AG04449 (cell line): ENCODE data around the gene TJP1.

ENCODE experiments used
- CTCF ChIA-PET: fragments of 350-600 bp; formaldehyde crosslinking; extraction: SDS; loops from one replicate; lab custom pipeline; 2021; ENCODE audit warnings: antibody characterized with exemption; lab: Yijun Ruan, JAX
- POLR2A ChIA-PET: fragments of 400-600, 350-600 bp; formaldehyde crosslinking; extraction: SDS; loops from one replicate; lab custom pipeline; 2020; ENCODE audit warnings: antibody characterized with exemption, inconsistent platforms; lab: Yijun Ruan, JAX
- DNase-seq: peaks from one replicate; pipeline ENCODE4 v3.0.0-alpha.2; 2010; ENCODE audit warnings: low read depth, low spot score
- H3K4me3 ChIP-seq: 2 replicates; pipeline ENCODE4 v1.5.1; 2011; ENCODE audit warnings: low read depth, mild to moderate bottlenecking, control low read depth, low read length
- TF ChIP-seq, protein P1 (sequence below): IDR thresholded peaks from one replicate; pipeline ENCODE4 v1.5.1; 2011; ENCODE audit warnings: mild to moderate bottlenecking, moderate library complexity, low read length, control low read depth, inconsistent platforms; ENCODE audit not compliant: insufficient read depth; ENCODE audit errors: missing control alignments

Gene TJP1

DNA sequence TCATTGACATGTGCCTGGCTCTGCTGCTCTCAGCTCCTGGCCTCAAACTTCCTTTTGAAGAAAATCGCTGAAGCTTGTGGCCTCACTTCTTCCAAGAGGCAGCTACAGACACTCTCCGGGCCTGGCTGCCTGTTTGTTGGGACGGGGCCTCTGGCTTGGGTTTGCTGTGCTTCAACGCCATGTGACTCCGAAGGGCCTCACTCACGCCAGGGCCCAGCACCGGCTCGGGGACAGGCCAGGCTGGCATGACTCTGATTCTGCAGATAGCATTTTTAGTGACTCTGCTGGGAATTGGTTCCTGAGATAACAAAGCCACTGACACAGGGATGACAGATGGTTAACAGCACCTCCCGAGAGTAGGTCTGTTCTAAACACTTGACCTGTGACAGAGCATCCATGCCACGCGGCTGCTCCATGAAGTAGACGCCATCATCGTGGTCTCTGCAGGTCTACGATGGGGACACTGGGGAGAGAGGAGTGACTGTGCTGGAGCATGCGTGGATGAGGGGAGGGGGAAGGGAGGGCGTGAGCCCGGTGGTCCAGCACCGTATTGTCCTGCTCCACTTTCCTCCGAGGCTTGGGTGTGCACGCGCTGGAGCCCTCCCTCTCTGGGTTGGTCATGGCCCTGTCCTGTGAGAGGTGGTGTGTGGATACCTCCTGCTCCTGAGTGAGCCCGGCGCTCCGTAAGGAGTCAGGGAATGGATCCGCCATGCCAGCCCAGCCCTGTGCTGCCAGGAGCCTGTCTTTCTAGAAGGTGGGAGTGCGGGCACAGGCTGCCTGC is 133.6 kb downstream of the TJP1 start:
- no peak for DNase-seq
- no peak overlapping the region for H3K4me3 ChIP-seq
- CTCF ChIA-PET = interaction anchor here (1.2 kb wide), 1 partner anchor 12 kb away, joined by 3 read pairs; no protein-coding TSS in a partner anchor
- TF ChIP-seq, protein P1, sequence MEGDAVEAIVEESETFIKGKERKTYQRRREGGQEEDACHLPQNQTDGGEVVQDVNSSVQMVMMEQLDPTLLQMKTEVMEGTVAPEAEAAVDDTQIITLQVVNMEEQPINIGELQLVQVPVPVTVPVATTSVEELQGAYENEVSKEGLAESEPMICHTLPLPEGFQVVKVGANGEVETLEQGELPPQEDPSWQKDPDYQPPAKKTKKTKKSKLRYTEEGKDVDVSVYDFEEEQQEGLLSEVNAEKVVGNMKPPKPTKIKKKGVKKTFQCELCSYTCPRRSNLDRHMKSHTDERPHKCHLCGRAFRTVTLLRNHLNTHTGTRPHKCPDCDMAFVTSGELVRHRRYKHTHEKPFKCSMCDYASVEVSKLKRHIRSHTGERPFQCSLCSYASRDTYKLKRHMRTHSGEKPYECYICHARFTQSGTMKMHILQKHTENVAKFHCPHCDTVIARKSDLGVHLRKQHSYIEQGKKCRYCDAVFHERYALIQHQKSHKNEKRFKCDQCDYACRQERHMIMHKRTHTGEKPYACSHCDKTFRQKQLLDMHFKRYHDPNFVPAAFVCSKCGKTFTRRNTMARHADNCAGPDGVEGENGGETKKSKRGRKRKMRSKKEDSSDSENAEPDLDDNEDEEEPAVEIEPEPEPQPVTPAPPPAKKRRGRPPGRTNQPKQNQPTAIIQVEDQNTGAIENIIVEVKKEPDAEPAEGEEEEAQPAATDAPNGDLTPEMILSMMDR = no peak
- POLR2A ChIA-PET = no interaction called here

DNA sequence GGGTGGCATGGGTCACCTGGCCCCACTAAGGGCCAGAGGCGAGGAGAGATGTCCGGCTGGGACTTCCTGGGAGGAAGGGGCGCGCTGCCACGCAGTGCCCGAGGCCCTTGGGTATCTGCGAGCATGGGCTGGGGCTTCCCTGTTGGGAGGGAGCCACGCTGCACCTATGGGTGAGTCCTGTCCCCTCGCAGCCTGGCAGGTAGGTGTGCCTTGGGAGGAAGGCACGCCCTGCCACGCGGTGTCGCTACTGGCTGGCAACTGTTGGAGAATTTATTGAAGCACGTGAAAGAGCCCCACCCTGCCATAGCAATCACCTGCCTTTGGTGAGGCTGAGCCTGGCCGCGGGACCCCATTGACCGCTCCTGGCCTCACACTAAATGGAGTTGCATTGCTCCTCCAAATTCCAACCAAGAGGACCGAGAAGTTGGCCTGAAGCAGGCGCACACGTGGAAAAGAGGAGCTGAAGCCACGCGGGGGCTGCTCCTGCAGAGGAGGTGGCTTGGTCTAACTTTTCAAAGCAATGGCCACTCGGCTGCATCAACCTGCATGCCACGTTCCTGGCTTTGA is 134.2 kb downstream of the TJP1 start:
- DNase-seq = no peak
- no peak overlapping the region for H3K4me3 ChIP-seq
- TF ChIP-seq, protein P1 = no peak
- POLR2A ChIA-PET = no interaction called here
- CTCF ChIA-PET = interaction anchor here (1.2 kb wide), 1 partner anchor 11 kb away, joined by 3 read pairs; no protein-coding TSS in a partner anchor

DNA sequence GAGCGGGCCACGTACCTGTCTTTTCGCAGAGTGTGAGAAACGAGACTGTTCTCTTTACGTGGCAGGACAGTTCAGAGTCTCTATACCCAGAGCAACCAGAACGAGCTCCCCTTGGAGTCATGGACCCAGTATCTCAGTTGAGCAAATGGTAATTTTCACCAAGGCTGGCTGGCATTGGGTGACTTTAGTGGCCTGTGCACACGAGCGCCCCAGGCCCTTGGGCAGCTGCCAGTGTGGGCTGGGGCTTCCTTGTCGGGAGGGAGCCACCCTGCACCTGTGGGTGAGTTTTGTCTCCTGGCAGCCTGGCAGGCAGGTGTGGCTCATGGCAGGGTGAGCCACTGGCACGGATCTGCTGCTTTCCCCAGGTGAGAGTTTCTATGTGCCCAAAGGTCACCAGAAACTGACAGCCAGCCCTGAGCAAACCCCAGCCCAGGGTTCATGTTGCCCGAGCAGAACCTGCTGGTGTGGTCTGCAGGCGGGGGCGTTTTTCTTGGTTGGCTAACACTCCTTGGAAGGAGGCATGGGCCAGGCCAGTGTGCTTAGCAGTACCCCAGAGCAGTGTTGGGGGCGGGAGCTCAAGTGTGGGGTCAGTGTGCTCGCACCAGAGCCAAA is 135.0 kb downstream of the TJP1 start:
- no peak for DNase-seq
- TF ChIP-seq, protein P1 = no peak
- POLR2A ChIA-PET = no interaction called here
- no peak overlapping the region for H3K4me3 ChIP-seq
- CTCF ChIA-PET = interaction anchor here (1.1 to 1.4 kb wide), 2 partner anchors 9 to 388 kb away, joined by 4 read pairs; no protein-coding TSS in a partner anchor

DNA sequence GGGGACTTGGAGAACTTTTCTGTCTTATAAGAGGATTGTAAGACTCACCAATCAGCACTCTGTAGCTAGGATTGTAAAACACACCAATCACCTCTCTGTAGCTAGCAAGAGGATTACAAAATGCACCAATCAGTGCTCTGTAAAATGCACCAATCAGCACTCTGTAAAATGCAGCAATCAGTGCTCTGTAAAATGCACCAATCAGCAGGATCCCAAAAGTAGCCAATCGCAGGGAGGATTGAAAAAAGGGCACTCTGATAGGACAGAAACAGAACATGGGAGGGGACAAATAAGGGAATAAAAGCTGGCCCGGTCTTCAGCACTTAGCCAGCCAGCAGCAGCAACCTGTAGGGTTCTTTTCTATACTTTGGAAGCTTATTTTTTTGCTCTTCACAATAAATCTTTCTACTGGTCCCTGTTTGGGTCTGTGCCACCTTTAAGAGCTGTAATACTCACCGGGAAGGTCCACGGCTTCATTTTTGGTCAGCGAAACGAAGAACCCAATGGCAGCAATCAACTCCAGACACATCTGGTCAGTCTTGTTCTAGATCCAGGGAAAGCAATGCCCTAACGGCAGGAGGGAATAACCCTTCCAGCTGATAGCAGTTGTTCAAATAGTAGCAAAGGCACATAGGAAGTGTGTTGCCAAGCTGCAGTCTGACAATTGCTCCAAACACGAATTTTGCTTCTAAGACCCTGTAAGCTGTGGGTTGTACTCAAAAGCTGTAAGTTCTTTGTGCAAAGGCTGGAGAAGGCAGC is 135.6 kb downstream of the TJP1 start:
- DNase-seq = no peak
- CTCF ChIA-PET = interaction anchor here (1.1 to 1.7 kb wide), 4 partner anchors 9 to 389 kb away, joined by 3 to 5 read pairs (median 4); no protein-coding TSS in a partner anchor

DNA sequence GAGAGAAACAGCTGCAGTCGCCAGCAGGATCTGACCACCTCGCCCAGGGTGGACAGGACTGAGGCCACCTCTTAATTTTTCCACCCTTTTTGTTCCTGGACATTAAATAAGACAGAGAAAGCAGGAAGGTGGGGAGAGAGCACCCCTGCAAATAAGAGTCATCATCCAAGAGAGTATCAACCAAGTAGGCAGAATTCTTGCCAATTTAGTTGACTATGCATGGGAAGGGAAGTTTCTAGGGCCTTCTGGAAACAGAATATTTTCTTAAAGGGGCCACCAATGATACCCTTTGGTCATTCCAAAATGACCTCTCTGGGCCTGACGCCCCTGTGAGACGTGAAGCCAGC is 136.2 kb downstream of the TJP1 start:
- ChIA-PET CTCF (interaction anchor here (1.1 to 1.7 kb wide), 4 partner anchors 8 to 389 kb away, joined by 3 to 5 read pairs (median 4); no protein-coding TSS in a partner anchor), POLR2A (interaction anchor here (0.7 kb wide), 1 partner anchor 20 kb away, joined by 3 read pairs; no protein-coding TSS in a partner anchor)
- TF ChIP-seq, protein P1 = no peak
- DNase-seq = no peak
- H3K4me3 ChIP-seq = no peak overlapping the region

More for the DNA sequence above, 135.6 kb downstream of the TJP1 start:
- POLR2A ChIA-PET = no interaction called here
- no peak overlapping the region for H3K4me3 ChIP-seq
- TF ChIP-seq, protein P1 = no peak
